ENCODE results near the gene CENPX. TPM values are rescaled to one million over a fixed set of nuclear protein-coding genes. Genes with fewer than 3 reads are reported as not detected.
"Not testable (repeated sequence)": the region's sequence is repeated elsewhere in the genome, so short reads cannot be mapped to it uniquely, and the experiment has no call there.

Gene CENPX
- total RNA-seq, 1 donor from 2014 or later = 41.3 TPM

DNA sequence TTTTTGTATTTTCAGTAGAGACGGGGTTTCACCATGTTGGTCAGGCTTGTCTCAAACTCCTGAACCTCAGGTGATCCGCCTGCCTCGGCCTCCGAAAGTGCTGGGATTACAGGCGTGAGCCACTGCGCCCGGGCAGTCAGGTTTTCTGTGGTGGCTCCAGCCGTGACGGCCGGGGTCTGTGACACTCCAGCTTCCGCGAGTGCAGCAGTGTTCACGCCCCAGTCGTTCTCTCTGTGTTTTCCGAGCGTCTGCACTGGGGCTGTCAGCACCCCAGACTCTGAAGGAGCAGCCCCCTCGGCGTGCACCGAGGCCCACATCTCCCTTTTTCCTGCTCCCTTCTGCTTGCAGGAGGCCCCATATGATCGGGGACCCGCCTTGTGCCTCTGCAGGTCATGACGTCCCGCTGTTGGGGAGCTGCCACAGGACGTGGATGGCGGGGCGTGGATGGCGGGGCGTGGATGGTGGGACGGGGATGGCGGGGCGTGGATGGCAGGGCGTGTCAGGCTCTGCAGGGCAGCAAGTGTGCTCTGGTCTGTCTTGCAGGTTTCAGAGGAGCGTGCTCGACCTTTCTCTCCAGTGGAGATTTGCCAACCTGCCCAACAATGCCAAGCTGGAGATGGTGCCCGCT, 39.6 kb downstream of the CENPX start:
- Histone ChIP-seq H3K27ac (no peak overlapping the region), H3K27me3 (no peaks in the 10 kb centered on the region), H3K36me3 (peaks cover 11 to 47% of the 10 kb centered on the region in 2 donors), H3K9me3 (no peaks in the 10 kb centered on the region), H3K4me1 (peaks cover 4 to 8% of the 10 kb centered on the region in 2 donors), H3K4me3 (no peak overlapping the region)
- TF ChIP-seq, protein P1, sequence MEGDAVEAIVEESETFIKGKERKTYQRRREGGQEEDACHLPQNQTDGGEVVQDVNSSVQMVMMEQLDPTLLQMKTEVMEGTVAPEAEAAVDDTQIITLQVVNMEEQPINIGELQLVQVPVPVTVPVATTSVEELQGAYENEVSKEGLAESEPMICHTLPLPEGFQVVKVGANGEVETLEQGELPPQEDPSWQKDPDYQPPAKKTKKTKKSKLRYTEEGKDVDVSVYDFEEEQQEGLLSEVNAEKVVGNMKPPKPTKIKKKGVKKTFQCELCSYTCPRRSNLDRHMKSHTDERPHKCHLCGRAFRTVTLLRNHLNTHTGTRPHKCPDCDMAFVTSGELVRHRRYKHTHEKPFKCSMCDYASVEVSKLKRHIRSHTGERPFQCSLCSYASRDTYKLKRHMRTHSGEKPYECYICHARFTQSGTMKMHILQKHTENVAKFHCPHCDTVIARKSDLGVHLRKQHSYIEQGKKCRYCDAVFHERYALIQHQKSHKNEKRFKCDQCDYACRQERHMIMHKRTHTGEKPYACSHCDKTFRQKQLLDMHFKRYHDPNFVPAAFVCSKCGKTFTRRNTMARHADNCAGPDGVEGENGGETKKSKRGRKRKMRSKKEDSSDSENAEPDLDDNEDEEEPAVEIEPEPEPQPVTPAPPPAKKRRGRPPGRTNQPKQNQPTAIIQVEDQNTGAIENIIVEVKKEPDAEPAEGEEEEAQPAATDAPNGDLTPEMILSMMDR (IDR thresholded peaks at IDR 0.05) = no peak
- DNase-seq (ENCODE audit: low spot score in 2 of 2) = no peak
- intact Hi-C loops (cut with DNase I) = no loop called here

DNA sequence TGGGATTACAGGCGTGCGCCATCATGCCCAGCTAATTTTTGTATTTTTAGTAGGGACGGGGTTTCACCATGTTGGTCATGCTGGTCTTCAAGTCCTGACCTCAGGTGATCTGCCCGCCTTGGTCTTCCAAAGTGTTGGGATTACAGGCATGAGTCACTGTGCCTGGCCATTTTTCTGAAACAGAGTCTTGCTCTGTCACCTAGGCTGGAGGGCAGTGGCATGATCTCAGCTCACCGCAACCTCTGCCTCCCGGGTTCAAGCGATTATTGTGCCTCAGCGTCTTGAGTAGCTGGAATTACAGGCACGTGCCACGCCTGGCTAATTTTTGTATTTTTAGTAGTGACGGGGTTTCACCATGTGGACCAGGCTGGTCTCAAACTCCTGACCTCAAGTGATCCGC, 41.2 kb downstream of the CENPX start:
- Histone ChIP-seq H3K36me3 (peaks cover 11 to 36% of the 10 kb centered on the region in 2 donors), H3K4me1 (peaks cover 4 to 11% of the 10 kb centered on the region in 2 donors)
- intact Hi-C loops (cut with DNase I); H3K9me3 ChIP-seq; H3K27ac ChIP-seq; H3K4me3 ChIP-seq; H3K27me3 ChIP-seq; DNase-seq (ENCODE audit: low spot score in 2 of 2): not testable (repeated sequence)

DNA sequence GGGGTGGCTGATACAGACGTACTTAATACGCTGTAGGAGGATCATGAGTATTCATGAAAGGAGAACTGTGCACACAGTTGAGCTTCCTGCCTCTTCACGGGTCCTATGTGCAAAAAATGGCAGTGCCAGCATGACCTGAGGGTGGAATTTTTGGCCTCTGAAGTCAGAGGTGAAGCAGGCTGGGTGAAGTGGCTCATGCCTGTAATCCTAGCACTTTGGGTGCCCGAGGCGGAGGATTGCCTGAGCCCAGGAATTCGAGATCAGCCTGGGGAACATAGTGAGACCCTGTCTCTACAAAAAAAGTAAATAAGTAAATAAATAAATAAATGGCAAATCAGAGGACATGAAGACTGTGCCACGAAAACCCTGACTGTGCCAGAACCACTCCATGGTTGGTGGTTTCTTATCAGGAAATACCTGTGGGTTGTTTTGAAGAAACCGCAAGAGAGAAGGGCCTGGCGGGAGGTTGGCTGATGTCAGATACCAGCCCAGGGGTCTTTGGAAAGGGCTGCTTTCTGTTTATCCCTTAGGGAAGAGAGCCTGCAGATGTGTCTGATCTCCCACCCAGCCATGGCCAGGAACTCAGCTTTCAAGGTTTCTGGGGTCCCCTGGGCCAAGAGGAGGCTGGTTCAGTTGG, 41.9 kb downstream of the CENPX start:
- Histone ChIP-seq H3K9me3 (no peaks in the 10 kb centered on the region), H3K4me1 (peaks cover 4 to 11% of the 10 kb centered on the region in 2 donors), H3K27me3 (no peaks in the 10 kb centered on the region), H3K4me3 (no peak overlapping the region), H3K36me3 (peaks cover 11 to 29% of the 10 kb centered on the region in 2 donors), H3K27ac (no peak overlapping the region)
- intact Hi-C loops (cut with DNase I) = no loop called here
- no peak for DNase-seq (ENCODE audit: low spot score in 2 of 2)
- TF ChIP-seq, protein P1 (IDR thresholded peaks at IDR 0.05) = no peak

DNA sequence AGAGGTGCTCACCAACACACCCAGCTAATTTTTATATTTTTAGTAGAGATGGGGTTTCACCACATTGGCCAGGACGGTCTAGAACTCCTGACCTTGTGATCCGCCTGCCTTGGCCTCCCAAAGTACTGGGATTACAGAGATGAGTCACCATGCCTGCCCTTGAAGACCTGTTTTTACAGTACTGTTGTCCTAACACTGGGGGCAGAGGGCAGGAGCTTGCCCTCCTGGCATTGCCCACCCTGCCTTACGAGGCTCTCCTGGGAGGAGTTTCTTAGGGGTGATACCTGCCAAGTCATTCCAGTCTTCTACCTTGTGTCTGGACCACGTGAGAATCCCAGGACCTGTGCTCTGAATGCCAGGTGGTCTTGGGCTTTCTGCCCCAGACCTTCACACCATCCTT, 42.6 kb downstream of the CENPX start:
- DNase-seq (ENCODE audit: low spot score in 2 of 2) = no peak
- no peaks in the 10 kb centered on the region for H3K27me3 ChIP-seq
- TF ChIP-seq, protein P1 (IDR thresholded peaks at IDR 0.05) = no peak
- peaks cover 4 to 11% of the 10 kb centered on the region in 2 donors for H3K4me1 ChIP-seq
- no peak overlapping the region for H3K27ac ChIP-seq
- H3K9me3 ChIP-seq = no peaks in the 10 kb centered on the region
- H3K4me3 ChIP-seq = no peak overlapping the region
- H3K36me3 ChIP-seq = peaks cover 3 to 22% of the 10 kb centered on the region in 2 donors
- intact Hi-C loops (cut with DNase I) = no loop called here

DNA sequence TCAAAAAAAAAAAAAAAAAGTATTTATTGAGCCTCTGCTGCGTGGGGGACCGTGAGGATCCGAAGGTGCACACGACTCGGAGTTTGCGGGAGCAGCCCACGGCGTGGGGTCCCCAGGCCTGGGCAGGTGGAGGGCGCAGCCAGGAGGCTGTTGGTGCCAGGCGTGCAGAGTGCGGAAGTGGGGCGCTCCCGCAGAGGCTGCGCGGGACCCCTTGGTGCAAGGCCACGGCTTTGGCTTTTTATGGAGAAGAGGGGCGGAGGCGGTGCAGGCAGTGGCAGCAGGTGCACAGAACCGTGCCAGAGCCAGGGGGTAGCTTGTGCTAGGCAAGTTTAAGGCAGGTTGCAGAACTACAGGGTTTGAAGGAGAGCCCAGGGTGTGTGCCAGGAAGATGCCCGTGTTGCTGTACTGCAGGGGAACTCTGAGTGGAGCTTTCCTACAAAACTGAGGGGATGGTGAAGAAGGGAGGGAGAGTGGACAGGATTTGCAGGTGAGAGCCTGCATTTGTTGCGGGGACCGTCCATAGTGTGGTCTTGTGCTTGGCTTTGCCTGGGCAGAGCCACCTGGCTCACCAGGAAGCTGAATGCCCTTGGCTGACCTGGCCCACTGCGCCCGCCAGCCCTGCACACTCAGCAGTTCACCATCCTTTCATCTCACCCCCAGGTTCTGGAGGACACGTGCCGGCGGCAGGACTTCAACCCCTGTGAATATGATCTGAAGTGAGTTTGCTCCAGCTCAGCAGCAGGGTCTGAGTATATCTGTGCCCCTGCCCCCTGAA, 44.0 kb downstream of the CENPX start:
- H3K4me1 ChIP-seq = peaks cover 4 to 11% of the 10 kb centered on the region in 2 donors
- peaks cover 0 to 2% of the 10 kb centered on the region in 2 donors for H3K9me3 ChIP-seq
- H3K27me3 ChIP-seq = no peaks in the 10 kb centered on the region
- peaks cover 0 to 8% of the 10 kb centered on the region in 2 donors for H3K36me3 ChIP-seq
- no peak overlapping the region for H3K27ac ChIP-seq
- intact Hi-C loops (cut with DNase I) = no loop called here
- DNase-seq (ENCODE audit: low spot score in 2 of 2) = no peak
- H3K4me3 ChIP-seq = peak overlapping the region; percentile 74 to 84
- TF ChIP-seq, protein P1 (IDR thresholded peaks at IDR 0.05) = no peak
